Measurements from ENCODE around the gene ARSA. TPM values are rescaled to one million over a fixed set of nuclear protein-coding genes. Genes with fewer than 3 reads are reported as not detected.

Gene ARSA
- total RNA-seq, 1 experiment from 2014 or later: 10.3 TPM

DNA sequence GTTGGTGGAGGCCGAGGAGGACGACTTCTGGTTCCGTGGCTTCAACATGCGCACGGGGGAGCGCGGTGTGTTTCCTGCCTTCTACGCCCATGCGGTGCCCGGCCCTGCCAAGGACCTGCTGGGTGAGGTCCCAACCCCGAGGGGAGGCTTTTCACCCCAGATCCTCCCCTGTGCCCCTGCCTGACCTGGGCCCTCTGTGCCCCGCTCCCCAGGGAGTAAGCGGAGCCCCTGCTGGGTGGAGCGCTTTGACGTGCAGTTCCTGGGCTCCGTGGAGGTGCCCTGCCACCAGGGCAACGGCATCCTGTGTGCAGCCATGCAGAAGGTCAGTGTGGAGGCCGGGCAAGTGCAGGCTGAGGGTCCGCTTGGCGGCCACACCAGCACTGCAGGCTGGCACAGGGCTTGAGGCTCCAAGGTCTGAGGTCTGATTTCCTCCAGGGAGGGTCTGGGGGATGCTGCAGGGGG lies 22.3 kb downstream of the ARSA start:
- Mint-ChIP-seq H3K27ac (no peak overlapping the region), H3K27me3 (ENCODE audit: low read depth) (peaks cover 37% of the 10 kb centered on the region), H3K4me1 (peaks cover 9 to 10% of the 10 kb centered on the region in 2 experiments), H3K9me3 (no peaks in the 10 kb centered on the region), H3K36me3 (ENCODE audit: insufficient read depth in 1 of 3, low read depth in 3 of 3) (no peaks in the 10 kb centered on the region; a peak in 1 of 7 replicates), H3K4me3 (no peak overlapping the region)
- no CpG with 5 or more reads among the region's 20 CpGs for WGBS (ENCODE audit: extremely low coverage, insufficient read length, low lambda C conversion rate)
- Histone ChIP-seq H2AK5ac (ENCODE audit: insufficient read length, low read length) (no peak overlapping the region), H3K4ac (ENCODE audit: low read depth, low read length) (no peak overlapping the region), H3K9ac (ENCODE audit: extremely low read depth, insufficient read length, low read length) (no peak overlapping the region), H4K5ac (ENCODE audit: insufficient read length, low read depth, low read length) (no peak overlapping the region), H2BK5ac (ENCODE audit: insufficient read length, low read length) (no peak overlapping the region), H3T11ph (ENCODE audit: low read length) (no peak overlapping the region), H3K79me1 (ENCODE audit: insufficient read depth, low read depth, low read length, poor library complexity, severe bottlenecking) (no peaks in the 10 kb centered on the region), H3K79me2 (ENCODE audit: insufficient read depth, low read length) (no peaks in the 10 kb centered on the region), H3K27ac (ENCODE audit: insufficient read length, low read depth, low read length) (no peak overlapping the region), H2BK15ac (ENCODE audit: low read depth, low read length) (no peak overlapping the region), H3K23ac (ENCODE audit: insufficient read length, low read depth, low read length) (no peak overlapping the region), H3K27me3 (ENCODE audit: insufficient read depth, low read length) (no peaks in the 10 kb centered on the region; the same call in 1 of the 2 replicates), H2BK12ac (ENCODE audit: insufficient read length, low read depth, low read length) (no peak overlapping the region), H3K4me1 (ENCODE audit: insufficient read depth, low read length) (no peaks in the 10 kb centered on the region; the same call in 1 of the 2 replicates), H3K56ac (ENCODE audit: insufficient read length, low read depth, low read length) (no peak overlapping the region), H4K20me1 (ENCODE audit: control insufficient read depth, insufficient read depth, insufficient read length) (no peaks in the 10 kb centered on the region), H2BK20ac (ENCODE audit: low read depth, low read length, poor library complexity, severe bottlenecking) (no peak overlapping the region), H3K18ac (ENCODE audit: insufficient read length, low read depth, low read length) (no peak overlapping the region), H3K9me3 (ENCODE audit: control insufficient read depth, low read depth, low read length) (no peaks in the 10 kb centered on the region), H4K8ac (replicated peaks; ENCODE audit: insufficient read length, low read depth, low read length) (no peak overlapping the region), H3K23me2 (ENCODE audit: insufficient read length, low read depth, low read length, poor library complexity, severe bottlenecking) (peaks cover 5% of the 10 kb centered on the region), H2BK120ac (ENCODE audit: low read depth, low read length, poor library complexity, severe bottlenecking) (no peak overlapping the region), H3K14ac (ENCODE audit: insufficient read depth, low read length) (no peak overlapping the region), H2AFZ (ENCODE audit: low read length) (no peak overlapping the region), H3K4me2 (ENCODE audit: insufficient read depth, insufficient read length, low read length) (no peak overlapping the region), H4K91ac (ENCODE audit: insufficient read length, low read depth, low read length) (no peak overlapping the region)
- DNase-seq: no peak
- TF ChIP-seq, protein P1, sequence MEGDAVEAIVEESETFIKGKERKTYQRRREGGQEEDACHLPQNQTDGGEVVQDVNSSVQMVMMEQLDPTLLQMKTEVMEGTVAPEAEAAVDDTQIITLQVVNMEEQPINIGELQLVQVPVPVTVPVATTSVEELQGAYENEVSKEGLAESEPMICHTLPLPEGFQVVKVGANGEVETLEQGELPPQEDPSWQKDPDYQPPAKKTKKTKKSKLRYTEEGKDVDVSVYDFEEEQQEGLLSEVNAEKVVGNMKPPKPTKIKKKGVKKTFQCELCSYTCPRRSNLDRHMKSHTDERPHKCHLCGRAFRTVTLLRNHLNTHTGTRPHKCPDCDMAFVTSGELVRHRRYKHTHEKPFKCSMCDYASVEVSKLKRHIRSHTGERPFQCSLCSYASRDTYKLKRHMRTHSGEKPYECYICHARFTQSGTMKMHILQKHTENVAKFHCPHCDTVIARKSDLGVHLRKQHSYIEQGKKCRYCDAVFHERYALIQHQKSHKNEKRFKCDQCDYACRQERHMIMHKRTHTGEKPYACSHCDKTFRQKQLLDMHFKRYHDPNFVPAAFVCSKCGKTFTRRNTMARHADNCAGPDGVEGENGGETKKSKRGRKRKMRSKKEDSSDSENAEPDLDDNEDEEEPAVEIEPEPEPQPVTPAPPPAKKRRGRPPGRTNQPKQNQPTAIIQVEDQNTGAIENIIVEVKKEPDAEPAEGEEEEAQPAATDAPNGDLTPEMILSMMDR (conservative IDR thresholded peaks at IDR 0.05): no peak

Measured in H9 (cell line).